Measurements from ENCODE around the gene MARCHF4.
"Not testable (repeated sequence)": the region's sequence is repeated elsewhere in the genome, so short reads cannot be mapped to it uniquely, and the experiment has no call there.

MARCHF4 gene

DNA sequence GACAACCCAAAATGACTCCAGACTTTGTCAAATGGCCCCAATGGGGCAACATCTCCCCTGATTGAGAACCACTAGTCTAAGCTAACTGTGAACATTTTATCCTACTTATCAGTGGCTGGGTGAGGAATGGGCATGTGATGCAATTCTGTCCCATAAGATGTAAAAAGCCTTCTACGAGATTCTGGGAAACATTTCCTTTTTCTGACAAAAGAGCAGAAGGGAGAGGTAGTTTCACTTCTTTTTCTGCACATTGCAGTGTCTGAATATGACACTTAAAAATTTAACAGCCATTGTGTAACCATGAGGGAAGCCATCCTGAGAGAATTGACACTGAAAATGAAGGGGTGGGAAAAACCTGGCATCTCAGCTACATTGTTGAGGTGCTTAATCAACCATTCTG lies 17.3 kb upstream of the MARCHF4 start:
- Histone ChIP-seq H3K36me3 (ENCODE audit: control insufficient read depth, insufficient read depth, low read length) (no peaks in the 10 kb centered on the region), H3K4me1 (ENCODE audit: control insufficient read depth, insufficient read depth, low read length) (peaks cover 12% of the 10 kb centered on the region), H3K27ac (ENCODE audit: low read depth, low read length) (no peak overlapping the region), H3K9ac (ENCODE audit: low read length) (no peak overlapping the region), H3K9me3 (ENCODE audit: control insufficient read depth, insufficient read depth, low read depth, low read length) (no peaks in the 10 kb centered on the region; the same call in 1 of the 2 replicates), H3K4me3 (ENCODE audit: low read depth, low read length) (no peak overlapping the region), H3K27me3 (ENCODE audit: control insufficient read depth, insufficient read depth, low read length) (no peaks in the 10 kb centered on the region)

- Histone ChIP-seq H3K27me3 (ENCODE audit: control insufficient read depth, insufficient read depth, low read length) (no peaks in the 10 kb centered on the region), H3K9ac (ENCODE audit: low read length) (no peak overlapping the region), H3K4me1 (ENCODE audit: control insufficient read depth, insufficient read depth, low read length) (peaks cover 12% of the 10 kb centered on the region), H3K36me3 (ENCODE audit: control insufficient read depth, insufficient read depth, low read length) (no peaks in the 10 kb centered on the region), H3K4me3 (ENCODE audit: low read depth, low read length) (no peak overlapping the region), H3K27ac (ENCODE audit: low read depth, low read length) (no peak overlapping the region), H3K9me3 (ENCODE audit: control insufficient read depth, insufficient read depth, low read depth, low read length) (no peaks in the 10 kb centered on the region; the same call in 1 of the 2 replicates)
These were observed 16.0 kb upstream of the MARCHF4 start for GRCh38 chr2:216388046-216388884.

DNA sequence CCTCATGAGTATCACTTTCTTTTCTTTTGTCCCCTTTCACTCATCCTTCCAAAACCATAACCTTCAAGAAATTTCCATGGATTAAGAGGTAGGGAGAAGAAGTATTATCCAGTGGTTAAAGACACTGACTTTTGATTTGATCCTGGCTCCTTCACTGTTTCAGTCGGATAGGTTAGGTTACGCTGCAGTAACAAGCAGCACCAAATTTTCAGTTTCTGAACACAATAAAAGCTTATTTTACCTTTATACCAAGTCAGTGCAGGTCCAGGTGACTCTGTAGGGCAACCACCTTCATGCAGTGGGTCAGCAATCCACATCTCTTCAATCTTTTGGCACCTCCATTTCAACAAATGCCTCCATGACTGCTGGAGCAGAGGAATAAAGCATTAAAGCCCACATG lies 15.0 kb upstream of the MARCHF4 start:
- no peak overlapping the region for H3K4me3 ChIP-seq (ENCODE audit: low read depth, low read length)
- no peaks in the 10 kb centered on the region; the same call in 1 of the 2 replicates for H3K9me3 ChIP-seq (ENCODE audit: control insufficient read depth, insufficient read depth, low read depth, low read length)
- H3K27ac ChIP-seq (ENCODE audit: low read depth, low read length) = no peak overlapping the region
- no peak overlapping the region for H3K9ac ChIP-seq (ENCODE audit: low read length)
- H3K4me1 ChIP-seq (ENCODE audit: control insufficient read depth, insufficient read depth, low read length) = peaks cover 8% of the 10 kb centered on the region
- no peaks in the 10 kb centered on the region for H3K27me3 ChIP-seq (ENCODE audit: control insufficient read depth, insufficient read depth, low read length)
- no peaks in the 10 kb centered on the region for H3K36me3 ChIP-seq (ENCODE audit: control insufficient read depth, insufficient read depth, low read length)

GRCh38 chr2:216385478-216385877 lies 13.2 kb upstream of the MARCHF4 start:
- Histone ChIP-seq H3K27me3 (ENCODE audit: control insufficient read depth, insufficient read depth, low read length) (no peaks in the 10 kb centered on the region), H3K9me3 (ENCODE audit: control insufficient read depth, insufficient read depth, low read depth, low read length) (no peaks in the 10 kb centered on the region; the same call in 1 of the 2 replicates), H3K4me3 (ENCODE audit: low read depth, low read length) (no peak overlapping the region), H3K36me3 (ENCODE audit: control insufficient read depth, insufficient read depth, low read length) (no peaks in the 10 kb centered on the region), H3K27ac (ENCODE audit: low read depth, low read length) (no peak overlapping the region), H3K4me1 (ENCODE audit: control insufficient read depth, insufficient read depth, low read length) (peaks cover 6% of the 10 kb centered on the region; the same call in 1 of the 2 replicates), H3K9ac (ENCODE audit: low read length) (no peak overlapping the region)

GRCh38 chr2:216384409-216384808 lies 12.1 kb upstream of the MARCHF4 start:
- not testable (repeated sequence) for H3K4me1 ChIP-seq (ENCODE audit: control insufficient read depth, insufficient read depth, low read length); H3K4me3 ChIP-seq (ENCODE audit: low read depth, low read length); H3K36me3 ChIP-seq (ENCODE audit: control insufficient read depth, insufficient read depth, low read length); H3K27me3 ChIP-seq (ENCODE audit: control insufficient read depth, insufficient read depth, low read length); H3K9me3 ChIP-seq (ENCODE audit: control insufficient read depth, insufficient read depth, low read depth, low read length); H3K9ac ChIP-seq (ENCODE audit: low read length); H3K27ac ChIP-seq (ENCODE audit: low read depth, low read length)

DNA sequence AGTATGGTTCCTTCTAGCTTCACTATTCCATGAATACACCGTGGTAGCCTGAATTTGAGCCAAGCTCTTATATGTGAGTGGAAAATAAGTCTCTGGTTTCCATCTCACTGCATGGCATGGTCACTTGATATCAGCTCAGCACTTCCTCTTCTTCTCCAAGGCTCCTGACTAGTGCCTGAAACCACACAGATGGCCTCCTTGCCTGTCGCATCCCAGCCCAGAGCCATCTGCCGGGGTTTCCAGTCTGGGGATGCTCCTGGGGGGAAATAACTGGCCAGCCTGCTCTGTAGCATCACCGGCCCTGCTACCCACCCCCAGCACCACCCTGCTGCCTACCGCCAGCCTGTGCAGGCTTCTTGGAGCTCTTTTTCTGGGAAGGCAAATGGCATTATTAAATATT lies 7.7 kb upstream of the MARCHF4 start:
- H3K36me3 ChIP-seq (ENCODE audit: control insufficient read depth, insufficient read depth, low read length) = no peaks in the 10 kb centered on the region
- no peaks in the 10 kb centered on the region for H3K9me3 ChIP-seq (ENCODE audit: control insufficient read depth, insufficient read depth, low read depth, low read length)
- no peak overlapping the region for H3K9ac ChIP-seq (ENCODE audit: low read length)
- H3K4me3 ChIP-seq (ENCODE audit: low read depth, low read length) = no peak overlapping the region
- H3K27me3 ChIP-seq (ENCODE audit: control insufficient read depth, insufficient read depth, low read length) = peaks cover 9% of the 10 kb centered on the region; the same call in 1 of the 2 replicates
- H3K27ac ChIP-seq (ENCODE audit: low read depth, low read length) = no peak overlapping the region
- no peaks in the 10 kb centered on the region for H3K4me1 ChIP-seq (ENCODE audit: control insufficient read depth, insufficient read depth, low read length)

GRCh38 chr2:216375286-216375685 lies 3.0 kb upstream of the MARCHF4 start:
- Histone ChIP-seq H3K27me3 (ENCODE audit: control insufficient read depth, insufficient read depth, low read length) (peaks cover 45% of the 10 kb centered on the region), H3K27ac (ENCODE audit: low read depth, low read length) (no peak overlapping the region), H3K9me3 (ENCODE audit: control insufficient read depth, insufficient read depth, low read depth, low read length) (no peaks in the 10 kb centered on the region), H3K36me3 (ENCODE audit: control insufficient read depth, insufficient read depth, low read length) (no peaks in the 10 kb centered on the region), H3K4me3 (ENCODE audit: low read depth, low read length) (no peak overlapping the region), H3K4me1 (ENCODE audit: control insufficient read depth, insufficient read depth, low read length) (peaks cover 11% of the 10 kb centered on the region; the same call in 1 of the 2 replicates), H3K9ac (ENCODE audit: low read length) (no peak overlapping the region)

DNA sequence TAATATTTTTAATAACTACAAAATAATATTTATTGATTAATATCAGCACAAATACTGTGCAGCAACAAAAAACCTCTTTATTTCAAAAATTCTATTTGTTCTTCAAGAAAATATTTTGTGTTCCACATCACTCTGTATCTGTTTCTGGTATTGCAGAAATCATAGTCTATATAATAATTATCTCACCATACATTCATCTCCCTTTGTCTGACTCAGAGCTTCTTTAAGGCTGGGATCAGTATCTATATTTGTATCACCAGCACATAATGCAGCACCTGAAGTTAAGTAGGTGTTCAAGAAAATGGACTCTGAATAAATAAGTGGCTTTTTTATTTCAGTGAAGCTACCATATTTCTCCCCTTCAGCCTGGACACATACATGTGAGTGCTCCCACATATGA lies 1.6 kb upstream of the MARCHF4 start:
- H3K27ac ChIP-seq (ENCODE audit: low read depth, low read length) = no peak overlapping the region

DNA sequence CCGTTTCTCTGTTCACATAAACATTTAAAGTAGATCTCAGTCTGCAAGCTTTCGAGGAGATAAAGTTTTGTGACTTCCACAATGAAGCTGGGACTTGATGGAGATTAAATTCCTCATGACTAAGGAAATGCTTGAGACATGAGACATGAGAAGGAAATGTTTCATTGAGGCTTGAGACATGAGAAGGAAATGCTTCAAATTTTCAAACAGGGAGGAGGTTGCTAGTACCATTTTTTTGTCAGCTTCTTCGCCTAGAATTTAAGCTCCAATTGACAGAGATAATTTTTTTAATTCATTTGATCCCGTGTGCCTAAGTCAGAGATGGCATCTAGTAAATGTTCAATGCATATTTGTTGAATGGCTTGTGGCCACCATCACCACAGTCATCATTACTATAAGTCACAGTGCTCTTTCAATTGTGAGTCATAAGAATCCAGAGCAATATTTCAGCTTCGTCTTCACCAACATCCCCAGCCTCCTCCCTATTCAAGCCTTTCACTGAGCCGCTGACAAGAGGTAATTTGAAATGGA lies 543 bp upstream of the MARCHF4 start:
- Histone ChIP-seq H3K36me3 (ENCODE audit: control insufficient read depth, insufficient read depth, low read length) (no peaks in the 10 kb centered on the region), H3K27ac (ENCODE audit: low read depth, low read length) (no peak overlapping the region), H3K4me3 (ENCODE audit: low read depth, low read length) (peak overlapping the region; percentile 62), H3K9ac (ENCODE audit: low read length) (no peak overlapping the region), H3K27me3 (ENCODE audit: control insufficient read depth, insufficient read depth, low read length) (peaks cover 64% of the 10 kb centered on the region), H3K4me1 (ENCODE audit: control insufficient read depth, insufficient read depth, low read length) (peaks cover 14% of the 10 kb centered on the region; the same call in 1 of the 2 replicates), H3K9me3 (ENCODE audit: control insufficient read depth, insufficient read depth, low read depth, low read length) (no peaks in the 10 kb centered on the region)

More for the DNA sequence above, 1.6 kb upstream of the MARCHF4 start:
- Histone ChIP-seq H3K36me3 (ENCODE audit: control insufficient read depth, insufficient read depth, low read length) (no peaks in the 10 kb centered on the region), H3K9ac (ENCODE audit: low read length) (no peak overlapping the region), H3K27me3 (ENCODE audit: control insufficient read depth, insufficient read depth, low read length) (peaks cover 53% of the 10 kb centered on the region), H3K4me3 (ENCODE audit: low read depth, low read length) (no peak overlapping the region), H3K9me3 (ENCODE audit: control insufficient read depth, insufficient read depth, low read depth, low read length) (no peaks in the 10 kb centered on the region), H3K4me1 (ENCODE audit: control insufficient read depth, insufficient read depth, low read length) (peaks cover 14% of the 10 kb centered on the region; the same call in 1 of the 2 replicates)

DNA sequence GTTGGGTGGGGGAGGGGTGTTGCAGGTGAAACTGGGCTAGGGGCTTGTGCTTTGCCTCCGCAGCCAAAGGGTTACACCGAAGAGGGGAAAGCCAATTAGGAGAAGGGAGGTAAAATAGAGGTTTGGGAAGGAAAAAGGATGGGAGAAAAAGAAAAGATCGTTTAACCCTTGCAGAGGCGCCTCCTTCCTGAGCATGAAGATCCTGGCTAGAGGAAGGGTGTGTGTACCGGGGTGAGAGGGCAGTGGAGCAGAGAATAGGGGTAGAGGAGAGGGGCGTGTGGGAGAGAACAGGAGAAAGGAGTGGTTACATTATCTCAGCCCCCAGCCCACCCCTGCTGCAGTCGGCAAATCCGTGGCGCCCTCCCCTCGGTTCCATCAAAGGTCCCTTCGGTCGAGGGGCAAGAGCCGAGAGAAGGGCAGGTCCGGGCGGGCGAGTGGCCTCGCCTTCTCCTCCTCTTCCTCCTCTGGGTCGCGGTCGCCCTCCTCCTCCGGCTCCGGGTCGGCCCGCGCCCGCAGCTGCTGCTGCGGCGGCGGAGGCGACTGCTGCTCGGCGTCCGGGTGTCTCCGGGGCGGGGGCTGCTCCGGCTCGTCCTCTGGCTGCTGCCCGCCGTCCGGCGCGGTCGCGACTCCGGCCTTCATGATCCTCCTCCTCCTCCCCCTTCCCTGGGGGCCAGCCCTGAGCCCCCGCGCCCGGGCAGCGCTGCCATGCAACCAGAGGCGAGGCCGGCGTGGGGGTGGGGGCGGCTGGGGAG lies 1.1 kb downstream of the MARCHF4 start:
- no peaks in the 10 kb centered on the region for H3K9me3 ChIP-seq (ENCODE audit: control insufficient read depth, insufficient read depth, low read depth, low read length)
- no peak overlapping the region for H3K27ac ChIP-seq (ENCODE audit: low read depth, low read length)
- H3K27me3 ChIP-seq (ENCODE audit: control insufficient read depth, insufficient read depth, low read length) = peaks cover 72% of the 10 kb centered on the region
- no peak overlapping the region for H3K9ac ChIP-seq (ENCODE audit: low read length)
- peaks cover 14% of the 10 kb centered on the region; the same call in 1 of the 2 replicates for H3K4me1 ChIP-seq (ENCODE audit: control insufficient read depth, insufficient read depth, low read length)
- H3K36me3 ChIP-seq (ENCODE audit: control insufficient read depth, insufficient read depth, low read length) = no peaks in the 10 kb centered on the region
- H3K4me3 ChIP-seq (ENCODE audit: low read depth, low read length) = peak overlapping the region; percentile 62

GRCh38 chr2:216369821-216370220 lies 2.5 kb downstream of the MARCHF4 start:
- H3K4me1 ChIP-seq (ENCODE audit: control insufficient read depth, insufficient read depth, low read length) = peaks cover 14% of the 10 kb centered on the region; the same call in 1 of the 2 replicates
- no peak overlapping the region for H3K4me3 ChIP-seq (ENCODE audit: low read depth, low read length)
- peaks cover 83% of the 10 kb centered on the region for H3K27me3 ChIP-seq (ENCODE audit: control insufficient read depth, insufficient read depth, low read length)
- no peak overlapping the region for H3K27ac ChIP-seq (ENCODE audit: low read depth, low read length)
- H3K36me3 ChIP-seq (ENCODE audit: control insufficient read depth, insufficient read depth, low read length) = no peaks in the 10 kb centered on the region
- H3K9ac ChIP-seq (ENCODE audit: low read length) = no peak overlapping the region
- no peaks in the 10 kb centered on the region for H3K9me3 ChIP-seq (ENCODE audit: control insufficient read depth, insufficient read depth, low read depth, low read length)
